22Rv1 (cell line): ENCODE measurements around the gene CROCC.

Source experiments
- ZFX ChIP-seq: fragments of 450-650 bp; IDR thresholded peaks from 2 replicates; pipeline ENCODE4 v1.6.1; 2017; ENCODE audit warnings: antibody characterized with exemption, borderline replicate concordance
- TF ChIP-seq, protein P1 (sequence below): fragments of 450-650 bp; IDR thresholded peaks from 2 replicates; pipeline ENCODE4 v1.5.1; 2017; ENCODE audit warnings: mild to moderate bottlenecking

GRCh38 chr1:16961297-16962133 lies 39.8 kb downstream of the CROCC start:
- TF ChIP-seq, protein P1, sequence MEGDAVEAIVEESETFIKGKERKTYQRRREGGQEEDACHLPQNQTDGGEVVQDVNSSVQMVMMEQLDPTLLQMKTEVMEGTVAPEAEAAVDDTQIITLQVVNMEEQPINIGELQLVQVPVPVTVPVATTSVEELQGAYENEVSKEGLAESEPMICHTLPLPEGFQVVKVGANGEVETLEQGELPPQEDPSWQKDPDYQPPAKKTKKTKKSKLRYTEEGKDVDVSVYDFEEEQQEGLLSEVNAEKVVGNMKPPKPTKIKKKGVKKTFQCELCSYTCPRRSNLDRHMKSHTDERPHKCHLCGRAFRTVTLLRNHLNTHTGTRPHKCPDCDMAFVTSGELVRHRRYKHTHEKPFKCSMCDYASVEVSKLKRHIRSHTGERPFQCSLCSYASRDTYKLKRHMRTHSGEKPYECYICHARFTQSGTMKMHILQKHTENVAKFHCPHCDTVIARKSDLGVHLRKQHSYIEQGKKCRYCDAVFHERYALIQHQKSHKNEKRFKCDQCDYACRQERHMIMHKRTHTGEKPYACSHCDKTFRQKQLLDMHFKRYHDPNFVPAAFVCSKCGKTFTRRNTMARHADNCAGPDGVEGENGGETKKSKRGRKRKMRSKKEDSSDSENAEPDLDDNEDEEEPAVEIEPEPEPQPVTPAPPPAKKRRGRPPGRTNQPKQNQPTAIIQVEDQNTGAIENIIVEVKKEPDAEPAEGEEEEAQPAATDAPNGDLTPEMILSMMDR, result no peak
- no peak for TF ChIP-seq ZFX
